ENCODE data around the gene B4GALT3.

The B4GALT3 gene

DNA sequence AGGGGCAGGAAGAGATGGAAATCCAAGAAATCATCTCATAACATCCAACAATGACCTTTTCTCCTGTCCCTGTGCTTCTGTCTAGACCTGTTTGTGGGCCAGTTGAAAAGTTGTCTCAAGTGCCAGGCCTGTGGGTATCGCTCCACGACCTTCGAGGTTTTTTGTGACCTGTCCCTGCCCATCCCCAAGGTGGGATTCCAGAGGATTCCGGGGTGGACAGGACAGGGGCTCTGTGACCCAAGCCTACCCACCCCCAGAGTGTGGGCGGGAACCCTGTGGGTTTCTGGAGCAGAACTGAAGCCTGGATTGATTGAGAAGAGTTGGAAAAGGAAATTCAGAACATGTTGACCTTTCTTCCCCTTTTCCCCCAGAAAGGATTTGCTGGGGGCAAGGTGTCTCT, 13.5 kb downstream of the B4GALT3 start:
- no peak for DNase-seq (ENCODE audit: low read depth in 2 of 3, low spot score in 2 of 3)

DNA sequence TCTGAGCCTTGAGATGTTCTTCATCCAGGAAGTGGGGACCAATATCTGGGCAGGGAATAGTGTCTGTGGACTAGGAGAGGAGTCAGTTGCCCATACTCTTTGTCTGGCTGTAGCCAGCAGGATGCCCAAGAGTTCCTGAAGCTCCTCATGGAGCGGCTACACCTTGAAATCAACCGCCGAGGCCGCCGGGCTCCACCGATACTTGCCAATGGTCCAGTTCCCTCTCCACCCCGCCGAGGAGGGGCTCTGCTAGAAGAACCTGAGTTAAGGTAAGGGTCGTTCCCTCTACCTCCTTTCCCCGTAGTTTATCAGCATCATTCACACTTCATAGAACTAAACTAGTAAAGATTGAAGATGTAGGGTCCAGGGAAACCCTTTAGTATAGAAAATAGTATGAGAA, 14.5 kb downstream of the B4GALT3 start:
- no peak for DNase-seq (ENCODE audit: low read depth in 2 of 3, low spot score in 2 of 3)

DNA sequence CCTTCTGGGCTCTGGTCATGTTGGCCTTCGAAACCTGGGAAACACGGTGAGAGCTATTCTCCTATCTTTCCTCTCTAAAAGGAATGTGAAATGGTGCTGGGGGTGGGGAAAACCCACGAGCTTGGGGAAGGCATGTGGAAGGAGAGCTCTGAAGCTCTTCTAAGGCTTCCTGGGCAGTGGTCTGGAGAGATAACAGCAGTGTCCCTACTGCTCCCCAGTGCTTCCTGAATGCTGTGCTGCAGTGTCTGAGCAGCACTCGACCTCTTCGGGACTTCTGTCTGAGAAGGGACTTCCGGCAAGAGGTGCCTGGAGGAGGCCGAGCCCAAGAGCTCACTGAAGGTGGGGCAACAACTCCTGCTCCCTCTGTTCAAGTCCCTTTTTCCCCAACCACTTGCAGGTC, 15.3 kb downstream of the B4GALT3 start:
- DNase-seq (ENCODE audit: low read depth in 2 of 3, low spot score in 2 of 3), result no peak

DNA sequence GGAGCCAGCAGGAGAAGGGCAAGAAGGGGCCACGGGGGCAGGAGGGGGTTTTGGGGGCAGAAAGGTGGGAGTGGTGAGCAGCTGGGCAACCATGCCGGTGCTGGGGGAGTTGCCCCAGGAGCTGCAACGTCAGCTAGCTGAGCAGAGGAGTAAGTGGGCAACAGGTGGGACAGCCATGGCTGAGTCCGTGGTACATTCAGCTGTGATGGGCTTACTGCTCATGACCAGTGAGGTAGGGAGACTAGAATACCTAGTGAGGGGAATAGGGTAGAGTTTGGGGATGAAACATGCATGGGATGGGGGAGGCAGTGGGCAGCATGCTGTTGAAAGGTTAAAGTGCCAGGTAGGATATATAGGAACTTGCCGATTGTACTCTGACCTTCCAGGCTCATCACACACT, 15.7 kb downstream of the B4GALT3 start:
- DNase-seq (ENCODE audit: low read depth in 2 of 3, low spot score in 2 of 3), result no peak

DNA sequence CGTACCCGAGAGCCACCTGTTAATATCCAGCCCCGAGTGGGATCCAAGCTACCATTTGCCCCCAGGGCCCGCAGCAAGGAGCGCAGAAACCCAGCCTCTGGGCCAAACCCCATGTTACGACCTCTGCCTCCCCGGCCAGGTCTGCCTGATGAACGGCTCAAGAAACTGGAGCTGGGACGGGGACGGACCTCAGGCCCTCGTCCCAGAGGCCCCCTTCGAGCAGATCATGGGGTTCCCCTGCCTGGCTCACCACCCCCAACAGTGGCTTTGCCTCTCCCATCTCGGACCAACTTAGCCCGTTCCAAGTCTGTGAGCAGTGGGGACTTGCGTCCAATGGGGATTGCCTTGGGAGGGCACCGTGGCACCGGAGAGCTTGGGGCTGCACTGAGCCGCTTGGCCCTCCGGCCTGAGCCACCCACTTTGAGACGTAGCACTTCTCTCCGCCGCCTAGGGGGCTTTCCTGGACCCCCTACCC, 16.6 kb downstream of the B4GALT3 start:
- no peak for DNase-seq (ENCODE audit: low read depth in 2 of 3, low spot score in 2 of 3)

DNA sequence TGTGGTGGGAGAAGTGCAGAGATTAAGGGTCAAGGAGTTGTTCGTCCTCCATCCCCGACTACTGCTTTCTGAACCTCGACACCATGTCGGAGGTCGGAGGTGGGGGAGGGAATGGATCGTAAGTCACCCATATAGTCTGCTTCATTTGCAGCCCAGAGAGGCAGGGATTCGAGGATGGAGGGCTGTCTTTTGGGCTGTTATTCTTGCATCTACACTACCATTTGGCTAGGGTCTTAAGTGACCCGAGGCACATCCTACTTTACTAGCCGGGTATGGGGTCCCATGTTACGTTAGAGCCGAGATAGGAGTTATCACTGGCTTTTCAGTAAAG, 17.4 kb downstream of the B4GALT3 start:
- DNase-seq (ENCODE audit: low read depth in 2 of 3, low spot score in 2 of 3), result no peak

DNA sequence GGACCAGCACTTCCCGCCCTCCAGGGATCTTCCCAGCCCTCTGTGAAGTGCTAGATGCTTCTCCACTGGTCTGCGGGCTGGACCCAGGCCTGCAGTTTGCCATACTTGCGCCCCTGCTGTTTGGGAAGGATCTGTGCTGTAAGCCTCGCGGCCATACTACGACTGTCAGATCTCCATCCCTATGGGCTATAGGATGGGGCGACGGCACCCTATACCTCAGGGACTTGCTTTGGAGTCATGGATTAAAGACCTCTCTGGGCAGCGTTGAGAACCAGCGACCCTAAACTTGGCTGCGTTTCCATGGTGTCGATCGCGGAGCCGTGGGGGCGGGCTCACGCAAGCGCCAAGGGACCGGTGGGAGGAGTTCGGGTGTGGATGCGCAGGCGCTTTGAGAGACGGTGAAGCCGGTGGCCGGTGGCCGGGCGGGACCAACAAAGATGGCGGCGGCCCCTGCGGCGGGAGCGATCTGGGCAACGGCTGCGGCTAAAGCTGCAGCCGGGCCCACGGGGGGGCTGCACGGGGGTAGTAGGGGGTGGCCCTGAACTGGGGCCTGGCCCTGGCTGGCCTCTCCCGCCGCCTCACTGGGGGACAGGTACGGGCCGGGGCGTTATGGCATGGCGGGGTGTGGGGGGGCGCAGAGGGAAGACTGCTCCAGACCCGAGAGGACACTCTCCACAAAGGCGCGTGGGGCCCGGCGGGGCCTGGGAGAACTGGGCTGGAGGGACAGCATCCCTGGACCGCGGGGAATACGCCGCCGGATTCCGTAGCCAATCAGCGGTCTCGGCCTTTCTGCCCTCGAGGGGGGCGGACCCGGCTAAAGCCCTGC, 18.0 kb downstream of the B4GALT3 start, which contains the start of gene USP21:
Gene USP21 (plus strand): TSS at position 414 of the 826 bp plus-strand sequence. CDS start 1,141 bp downstream, outside the sequence.
- DNase-seq (ENCODE audit: low read depth in 2 of 3, low spot score in 2 of 3), result peak; percentile 76 to 83 (median 81)

DNA sequence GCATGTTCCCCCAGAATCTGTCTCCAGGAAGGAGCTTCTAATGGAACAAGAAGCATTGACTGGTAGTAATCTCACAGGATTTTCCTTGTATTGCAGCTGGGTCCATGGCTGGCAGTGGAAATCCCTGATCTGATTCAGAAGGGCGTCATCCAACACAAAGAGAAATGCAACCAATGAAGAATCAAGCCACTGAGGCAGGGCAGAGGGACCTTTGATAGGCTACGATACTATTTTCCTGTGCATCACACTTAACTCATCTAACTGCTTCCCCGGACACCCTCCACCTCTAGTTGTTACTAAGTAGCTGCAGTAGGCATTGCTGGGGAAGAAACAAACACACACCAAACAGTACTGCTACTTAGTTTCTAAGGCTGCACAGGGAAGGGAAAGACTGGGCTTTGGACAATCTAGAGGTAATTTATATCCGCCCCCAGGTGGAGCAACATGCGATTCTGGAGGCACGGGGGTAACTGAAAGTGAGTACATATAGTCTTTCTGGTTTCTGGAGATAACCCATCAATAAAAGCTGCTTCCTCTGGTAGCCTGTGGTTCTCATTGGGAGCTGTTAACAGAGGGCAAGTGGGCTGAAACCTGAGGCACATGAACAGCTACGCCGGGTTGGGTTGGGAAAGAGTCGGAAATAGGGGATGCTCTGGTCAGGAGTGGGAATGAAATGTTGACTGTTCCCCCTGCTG, 18.8 kb downstream of the B4GALT3 start:
- DNase-seq (ENCODE audit: low read depth in 2 of 3, low spot score in 2 of 3), result no peak

DNA sequence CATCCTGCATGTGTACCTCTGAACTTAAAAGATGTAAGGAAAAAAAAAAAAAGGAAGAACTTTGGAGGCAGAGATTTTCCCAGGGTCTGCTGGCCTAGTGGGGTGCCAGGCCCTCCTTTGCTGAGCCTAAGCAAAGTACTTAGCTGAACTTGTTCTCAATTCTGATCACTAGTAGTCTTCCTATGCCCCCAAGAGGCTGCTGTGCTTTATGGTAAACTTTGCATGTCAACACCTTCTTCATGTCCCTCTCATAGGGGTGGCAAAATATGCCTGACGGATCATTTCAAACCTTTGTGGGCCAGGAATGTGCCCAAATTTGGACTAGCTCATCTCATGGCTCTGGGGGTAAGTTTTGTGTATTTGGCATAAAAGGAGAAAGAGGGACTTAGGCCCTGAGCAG, 19.4 kb downstream of the B4GALT3 start:
- DNase-seq (ENCODE audit: low read depth in 2 of 3, low spot score in 2 of 3), result no peak

DNA sequence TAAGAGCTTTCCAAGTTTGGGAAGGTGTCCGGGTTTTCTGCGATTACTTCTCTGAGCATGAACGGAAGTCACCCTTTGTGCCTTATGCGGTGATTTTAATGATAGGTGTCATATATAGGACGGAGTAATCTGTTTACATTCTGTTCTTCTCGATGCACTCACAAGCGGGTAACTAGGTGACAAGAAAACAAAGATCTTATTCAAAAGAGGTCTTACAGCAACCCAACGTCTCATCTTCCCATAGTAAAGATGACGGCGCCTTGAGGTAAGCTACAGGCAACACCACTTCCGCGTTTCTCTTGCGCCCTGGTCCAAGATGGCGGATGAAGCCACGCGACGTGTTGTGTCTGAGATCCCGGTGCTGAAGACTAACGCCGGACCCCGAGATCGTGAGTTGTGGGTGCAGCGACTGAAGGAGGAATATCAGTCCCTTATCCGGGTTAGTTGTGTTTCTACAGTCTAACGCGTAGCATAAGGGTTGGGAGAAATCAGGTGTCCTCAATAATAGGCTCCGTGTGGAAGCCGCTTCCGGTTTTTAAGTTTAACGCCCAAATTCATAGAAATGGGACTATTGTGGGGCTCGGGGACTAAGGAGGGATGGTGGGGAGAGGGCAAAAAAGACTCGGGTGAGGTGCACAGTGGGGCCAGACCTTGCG, 23.5 kb downstream of the B4GALT3 start, which contains the start of gene UFC1:
Gene UFC1 (plus strand): TSS at position 297 of the 656 bp plus-strand sequence. CDS start 20 bp downstream, at position 317.
- DNase-seq (ENCODE audit: low read depth in 2 of 3, low spot score in 2 of 3), result peak; percentile 52 to 62 (median 56)

DNA sequence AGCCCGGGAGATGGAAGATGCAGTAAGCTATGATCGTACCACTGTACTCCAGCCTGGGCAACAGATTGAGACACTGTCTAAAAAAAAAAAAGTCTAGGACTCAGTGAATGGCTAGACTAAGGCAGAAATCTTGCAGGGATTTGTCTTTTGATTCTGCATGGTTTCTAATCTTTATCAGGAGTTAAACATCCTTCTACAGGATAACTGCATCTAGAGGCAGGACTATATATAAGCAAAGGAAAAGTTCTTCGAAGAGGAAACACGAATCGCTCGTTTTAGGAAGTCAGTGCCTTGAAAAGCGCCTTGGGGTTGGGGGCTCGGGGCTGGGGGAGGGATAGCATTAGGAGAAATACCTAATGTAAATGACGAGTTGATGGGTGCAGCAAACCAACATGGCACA, 24.1 kb downstream of the B4GALT3 start:
- no peak for DNase-seq (ENCODE audit: low read depth in 2 of 3, low spot score in 2 of 3)

DNA sequence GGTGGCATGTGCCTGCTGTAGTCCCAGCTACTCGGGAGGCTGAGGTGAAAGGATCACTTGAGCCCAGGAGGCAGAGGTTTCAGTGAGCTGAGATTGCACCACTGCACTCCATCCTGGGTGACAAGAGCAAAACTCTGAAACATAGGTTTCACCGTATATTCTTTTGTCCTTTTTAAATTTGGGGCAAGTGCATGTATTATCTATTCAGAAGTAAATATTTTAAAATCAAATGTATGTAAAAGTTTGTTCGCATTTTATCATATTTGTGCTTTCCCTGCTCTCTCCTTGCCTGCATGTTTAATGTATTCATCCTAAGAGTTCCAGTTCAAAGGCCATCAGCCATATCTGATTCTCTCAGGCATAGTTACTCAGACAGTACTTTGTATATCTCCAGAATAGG, 31.5 kb downstream of the B4GALT3 start:
- no peak for DNase-seq (ENCODE audit: low read depth in 2 of 3, low spot score in 2 of 3)

DNA sequence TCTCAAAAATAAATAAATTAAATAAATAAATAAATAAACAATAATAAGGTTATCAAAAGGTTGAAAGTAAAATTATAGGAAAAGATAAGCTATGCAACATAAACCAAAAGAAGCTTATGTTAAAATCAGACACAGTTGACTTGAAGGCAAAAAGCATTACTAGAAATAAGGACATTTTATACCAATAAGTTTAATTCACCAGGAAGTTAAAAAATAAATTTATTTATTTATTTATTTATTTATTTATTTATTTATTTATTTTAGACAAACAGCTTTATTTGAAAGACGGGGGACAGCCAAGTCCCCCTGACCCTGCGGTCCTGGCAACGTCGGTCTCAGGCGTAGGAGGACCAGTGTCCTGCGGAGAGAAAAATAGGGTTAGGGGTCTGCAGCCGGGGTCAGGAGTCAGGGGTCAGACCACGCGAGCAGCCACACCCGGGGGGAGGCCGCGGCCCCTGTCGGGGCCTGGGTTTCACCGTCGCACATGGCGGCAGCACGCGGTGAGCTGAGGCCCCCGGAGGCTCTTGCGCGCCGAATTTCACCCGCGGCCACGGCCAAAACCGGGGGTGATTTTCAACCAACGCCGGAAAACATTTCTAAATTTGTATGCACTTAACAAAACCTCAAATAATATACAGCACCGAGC, 36.4 kb downstream of the B4GALT3 start:
- no peak for DNase-seq (ENCODE audit: low read depth in 2 of 3, low spot score in 2 of 3)

DNA sequence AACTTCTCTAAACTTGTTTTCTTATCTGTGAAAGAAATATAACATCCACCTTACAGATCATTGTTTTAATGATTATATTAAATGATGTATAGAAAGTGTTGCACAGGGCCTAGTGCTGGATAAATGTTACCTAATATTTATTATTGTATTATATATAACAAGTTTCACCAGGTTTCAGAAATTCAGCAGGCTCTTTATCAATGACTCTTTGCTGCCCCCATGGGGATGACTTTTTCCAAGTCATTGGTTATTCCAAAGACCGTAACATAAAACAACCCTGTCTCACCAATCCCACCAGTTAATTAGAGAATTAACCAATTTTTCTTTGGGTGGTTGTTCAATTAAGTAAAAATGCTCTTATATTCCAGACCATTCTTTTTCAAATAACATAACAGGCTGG, 37.5 kb downstream of the B4GALT3 start:
- DNase-seq (ENCODE audit: low read depth in 2 of 3, low spot score in 2 of 3), result no peak

DNA sequence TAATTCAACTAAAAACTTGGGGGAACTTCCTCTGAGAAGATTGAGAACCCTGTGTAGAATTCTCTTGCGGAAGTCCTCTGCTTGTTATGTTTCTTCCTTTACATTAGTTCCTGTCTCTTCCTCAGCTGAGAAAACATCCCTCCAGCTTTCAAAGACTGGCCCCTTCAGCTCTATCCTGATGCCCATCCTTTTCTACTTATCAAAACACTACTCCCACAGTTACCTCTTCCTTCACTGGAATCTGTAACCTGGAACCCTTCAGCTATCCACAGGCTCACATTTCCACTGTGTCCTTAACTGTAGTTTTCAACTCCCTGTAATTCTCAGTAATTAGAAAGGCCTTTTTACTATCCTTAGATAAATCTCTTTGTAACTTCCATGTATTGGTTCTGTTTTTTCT, 38.9 kb downstream of the B4GALT3 start:
- no peak for DNase-seq (ENCODE audit: low read depth in 2 of 3, low spot score in 2 of 3)

DNA sequence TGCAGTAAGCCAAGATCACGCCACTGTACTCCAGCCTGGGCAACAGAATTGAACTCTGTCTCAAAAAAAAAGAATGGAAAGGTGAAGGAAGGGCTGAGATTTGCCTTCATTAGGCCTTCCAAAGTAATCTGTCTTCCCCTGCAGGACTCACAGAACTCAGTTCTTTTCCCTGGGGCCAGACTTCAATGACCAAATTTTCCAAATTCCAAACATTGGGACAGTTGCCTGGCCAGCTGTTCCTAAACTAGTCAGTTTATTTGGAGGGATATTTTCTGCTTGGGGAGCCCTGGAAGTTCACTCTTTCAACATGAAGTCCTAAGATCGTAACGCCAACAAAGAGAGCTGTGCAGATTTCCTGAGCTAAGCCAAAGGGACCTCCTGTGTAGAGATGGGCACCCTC, 39.4 kb downstream of the B4GALT3 start:
- no peak for DNase-seq (ENCODE audit: low read depth in 2 of 3, low spot score in 2 of 3)

DNA sequence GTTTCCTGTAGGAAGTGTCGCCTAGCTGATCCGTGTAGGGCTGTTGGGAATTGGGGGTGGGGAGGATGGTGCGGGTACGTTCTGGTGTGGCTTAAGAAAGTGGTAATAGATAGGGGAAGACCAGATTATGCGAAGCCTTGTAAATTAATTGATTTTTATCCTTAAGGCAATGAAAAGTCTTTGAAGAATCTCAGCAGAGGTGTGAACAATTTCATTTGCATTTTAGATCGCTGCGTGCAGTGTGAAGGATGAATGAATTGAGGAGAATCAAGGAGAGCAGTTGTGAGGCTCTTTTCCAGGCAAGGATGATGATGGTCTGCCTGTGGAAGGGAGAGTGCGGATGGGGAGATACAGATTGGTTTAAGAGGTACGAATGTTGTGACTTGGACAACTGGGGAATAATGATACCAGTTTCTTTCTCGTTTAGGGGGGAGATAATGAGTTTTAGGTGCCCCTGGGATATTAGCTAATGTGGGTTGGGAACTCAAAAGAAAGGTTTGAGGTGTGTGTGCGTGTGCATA, 44.0 kb downstream of the B4GALT3 start:
- no peak for DNase-seq (ENCODE audit: low read depth in 2 of 3, low spot score in 2 of 3)

DNA sequence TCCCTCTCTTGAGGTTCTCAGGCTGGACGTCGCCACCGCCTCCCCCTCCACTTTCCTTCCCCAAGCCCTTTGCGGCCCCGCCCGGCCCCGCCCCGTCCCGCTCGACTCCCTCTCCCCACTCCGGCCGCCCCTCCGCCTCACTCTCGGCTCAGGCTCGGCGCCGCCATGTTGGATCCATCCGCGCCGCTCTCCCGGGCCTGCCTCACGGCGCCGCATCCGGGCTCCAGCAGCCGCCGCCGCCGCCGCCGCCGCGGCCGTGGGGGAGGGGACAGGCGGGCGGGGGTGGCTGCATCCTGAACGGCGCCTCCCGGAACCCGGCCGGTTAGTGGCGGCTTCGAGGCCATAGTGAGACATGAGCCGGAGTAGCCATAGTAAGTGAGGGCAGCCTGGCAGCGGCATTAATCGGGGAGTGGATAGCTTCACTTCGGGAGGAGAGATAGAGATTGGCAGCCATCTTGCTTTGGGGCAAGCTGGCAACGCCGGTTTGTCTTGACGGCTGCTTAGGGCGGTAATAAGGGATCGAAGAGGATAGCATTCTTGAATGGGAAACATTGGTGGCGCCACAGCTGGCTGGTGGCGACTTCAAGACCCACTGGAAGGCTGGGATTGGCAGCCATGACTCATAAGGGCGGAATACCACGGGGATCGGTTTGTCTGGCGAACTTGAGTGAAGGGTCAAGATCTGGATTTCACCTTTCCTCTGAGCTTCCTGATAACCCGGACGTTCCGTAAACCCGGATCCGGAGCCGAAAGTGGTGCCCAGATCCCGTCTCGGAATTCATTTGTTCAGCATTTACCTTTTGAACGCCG, 44.7 kb downstream of the B4GALT3 start, which contains the start of gene DEDD:
Gene DEDD (minus strand): TSS at position 258 of the 810 bp plus-strand sequence. CDS start 8,205 bp downstream, outside the sequence.
- peak; percentile 68 to 79 (median 69) for DNase-seq (ENCODE audit: low read depth in 2 of 3, low spot score in 2 of 3)

DNA sequence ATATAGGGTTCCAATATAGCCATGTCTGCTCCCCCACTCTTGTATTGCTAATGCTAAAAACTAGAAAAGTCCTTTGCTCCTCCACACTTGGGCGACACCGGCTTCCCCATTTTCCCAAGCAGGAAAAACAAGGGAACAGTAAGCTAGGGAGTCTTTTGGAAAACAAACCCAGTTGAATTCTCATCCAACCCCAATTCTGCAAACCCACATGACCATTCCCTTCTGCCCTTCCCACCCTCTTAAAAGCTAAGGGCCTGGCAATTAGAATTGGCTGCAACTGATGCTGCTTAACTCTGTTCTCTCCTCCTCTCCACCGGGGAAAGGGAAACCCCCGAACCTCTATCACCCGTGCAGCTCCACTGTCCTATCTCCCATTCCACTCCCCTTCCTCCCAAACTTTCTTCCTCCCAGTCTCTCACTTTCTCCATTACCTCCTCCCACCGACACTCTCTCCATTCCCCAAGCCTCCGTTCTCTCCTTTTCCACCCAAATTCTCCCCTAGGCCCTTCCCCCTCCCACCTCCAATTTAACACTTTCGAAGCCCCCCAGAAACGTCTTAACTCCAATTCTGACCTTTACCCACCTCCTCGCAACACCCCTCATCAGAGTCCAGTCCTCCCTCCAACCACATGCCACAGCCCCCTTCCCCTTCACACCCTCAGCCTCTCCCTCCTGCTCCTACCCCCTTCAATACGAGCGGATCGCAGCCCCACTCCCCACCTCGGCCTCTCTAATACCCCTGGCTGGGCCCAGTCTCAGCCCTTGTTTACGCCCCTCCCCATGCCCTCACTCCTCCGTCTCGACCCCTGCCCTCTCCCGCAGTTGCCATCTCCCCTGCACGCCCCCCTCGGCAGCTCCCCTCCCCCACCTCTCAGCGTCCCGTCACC, 45.5 kb downstream of the B4GALT3 start:
- no peak for DNase-seq (ENCODE audit: low read depth in 2 of 3, low spot score in 2 of 3)
